HG02852 (cell line): ENCODE data around the gene SUN5.

ENCODE experiments used
- ATAC-seq: cut with Tn5 transposase; IDR thresholded peaks from one replicate; pipeline ENCODE4 v1.9.1; 2021; ENCODE audit warnings: mild to moderate bottlenecking, moderate library complexity; ENCODE audit not compliant: unreplicated experiment

SUN5 gene

DNA sequence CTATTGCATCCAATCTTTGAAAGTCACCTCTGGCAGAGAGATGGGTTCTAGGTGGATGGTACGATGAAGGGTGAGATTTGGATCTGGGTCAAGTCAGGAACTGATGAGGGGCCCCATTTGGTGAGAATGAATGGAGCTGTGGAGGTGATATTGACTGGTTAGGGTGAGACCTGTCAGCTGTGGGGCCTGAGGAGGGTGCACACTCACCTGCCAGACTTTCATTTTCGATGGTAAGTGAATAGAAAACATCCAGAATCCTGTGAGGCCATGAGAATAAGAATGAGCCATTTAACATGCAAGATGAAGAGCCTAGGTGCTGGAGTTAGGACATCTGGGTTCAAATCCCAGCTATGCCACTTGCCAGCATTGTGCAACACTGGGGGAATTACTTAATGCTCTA is 6.8 kb downstream of the SUN5 start:
- ATAC-seq: no peak

DNA sequence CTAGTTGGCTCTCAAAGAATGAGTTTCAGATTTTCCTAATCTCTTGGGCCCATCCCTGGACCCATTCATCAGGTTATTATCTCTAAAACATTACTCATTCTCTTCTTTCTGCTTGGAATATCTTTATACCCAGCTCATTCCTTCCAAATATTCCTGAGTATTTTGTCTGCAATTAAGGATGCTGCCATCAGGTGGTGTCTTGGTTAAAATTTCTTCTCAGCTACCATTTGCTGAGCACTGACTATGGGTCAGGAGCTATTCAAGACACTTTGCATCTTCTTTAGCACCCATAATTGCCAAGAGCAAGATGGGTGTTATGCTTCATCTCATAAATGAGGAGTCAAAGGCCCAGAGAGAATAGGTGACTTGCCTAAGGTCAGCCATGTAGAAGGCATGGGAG is 8.4 kb downstream of the SUN5 start:
- ATAC-seq: no peak

DNA sequence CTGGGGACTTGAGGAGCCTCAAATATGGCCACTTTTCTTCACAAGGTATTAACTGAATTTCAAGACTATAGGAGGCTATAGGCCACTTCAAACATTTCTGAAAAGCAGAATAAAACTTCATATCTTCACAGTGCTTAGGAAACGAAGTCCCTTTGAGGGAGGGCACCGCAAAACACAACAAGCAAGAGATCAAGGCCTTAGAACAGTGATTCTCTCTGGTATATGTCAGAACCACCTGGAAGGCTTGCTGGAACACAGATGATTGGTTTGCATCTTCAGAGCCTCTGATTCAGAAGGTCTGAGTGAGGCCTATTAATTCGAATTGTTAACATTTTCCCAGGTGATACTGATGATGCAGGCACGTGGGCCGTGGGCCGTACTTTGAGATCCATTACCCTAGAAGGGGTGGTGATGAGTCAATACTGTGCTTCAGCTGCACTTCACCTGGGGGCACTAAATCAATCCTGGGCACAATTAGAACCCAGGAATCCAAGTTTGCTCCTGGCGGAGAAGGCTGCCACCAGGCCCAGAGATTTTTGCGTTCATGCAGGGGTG is 10.7 kb downstream of the SUN5 start:
- ATAC-seq: no peak

DNA sequence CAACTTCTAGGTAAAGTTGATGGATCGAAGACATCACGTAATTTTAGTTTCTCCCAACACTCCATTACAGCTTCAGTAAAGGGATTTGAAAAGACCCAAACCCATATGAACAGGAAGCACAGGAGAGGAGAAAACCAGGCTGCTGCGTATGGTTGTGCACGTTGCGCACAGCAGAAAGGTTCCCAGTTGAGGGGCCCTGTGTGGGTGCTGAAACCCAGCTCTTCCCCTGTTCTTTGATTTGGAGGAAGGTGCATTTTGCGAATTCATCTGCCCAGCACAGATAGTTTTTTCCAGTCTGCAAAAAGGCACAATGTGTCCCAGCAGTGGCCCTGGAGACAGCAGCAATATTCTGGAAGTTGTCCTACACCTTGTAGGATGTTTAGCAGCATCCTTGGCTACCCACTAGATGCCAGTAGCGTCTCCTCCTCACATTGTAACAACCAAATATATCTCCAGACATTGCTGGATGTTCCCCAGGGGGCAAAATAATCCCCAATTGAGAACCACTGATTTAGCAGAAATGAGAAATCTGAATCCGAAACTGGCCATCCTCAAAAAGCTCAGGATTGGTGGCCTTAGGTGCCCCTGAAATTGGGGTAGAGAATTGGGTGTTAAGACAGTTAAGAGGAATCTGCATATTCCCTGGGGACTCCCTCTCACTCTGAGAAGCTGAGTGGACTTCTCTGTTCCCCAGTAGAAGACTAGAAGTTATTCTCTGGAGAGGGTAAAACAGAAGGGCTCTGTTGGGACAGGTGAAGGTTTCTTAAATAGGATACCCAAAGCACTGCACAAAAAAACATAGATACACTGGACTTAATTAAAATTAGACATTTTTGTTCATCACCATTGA is 12.2 kb downstream of the SUN5 start:
- no peak for ATAC-seq

DNA sequence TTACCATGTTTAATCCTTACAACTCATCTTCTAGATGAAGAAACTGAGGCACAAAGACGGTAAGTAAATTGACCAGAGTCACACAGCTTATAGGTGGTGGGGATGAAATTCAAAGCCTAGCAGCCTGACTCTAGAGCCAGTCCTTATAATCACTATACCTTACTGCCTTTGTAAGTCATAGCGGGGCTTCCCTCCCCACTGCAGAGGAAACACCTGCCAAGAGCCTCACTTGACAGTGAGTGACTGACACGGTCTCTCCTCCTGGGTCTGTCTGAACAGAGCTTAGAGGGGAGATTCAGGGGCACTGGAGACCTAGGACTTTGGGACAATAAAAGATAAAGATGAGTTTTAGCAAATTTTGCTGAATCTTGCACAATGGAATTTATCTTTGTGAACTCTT is 12.8 kb downstream of the SUN5 start:
- ATAC-seq: no peak

DNA sequence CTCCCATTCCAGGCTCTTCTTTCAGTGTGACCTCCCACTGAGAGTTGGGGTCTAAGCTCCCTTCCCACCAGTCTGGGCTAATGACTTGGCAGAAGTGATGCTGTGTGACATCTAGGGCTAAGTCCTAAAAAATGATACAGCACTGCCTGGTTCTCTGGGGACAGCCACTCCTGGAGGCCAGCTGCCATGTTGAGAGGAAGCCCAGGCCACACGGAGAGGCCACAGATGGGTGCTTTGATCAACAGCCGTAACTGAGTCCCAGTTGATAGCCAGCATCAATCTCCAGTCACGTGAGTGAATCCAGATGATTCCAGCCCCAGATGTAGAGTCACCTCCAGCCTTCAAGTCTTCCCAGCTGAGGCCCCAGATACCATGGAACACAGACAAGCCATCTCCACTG is 13.8 kb downstream of the SUN5 start:
- no peak for ATAC-seq

DNA sequence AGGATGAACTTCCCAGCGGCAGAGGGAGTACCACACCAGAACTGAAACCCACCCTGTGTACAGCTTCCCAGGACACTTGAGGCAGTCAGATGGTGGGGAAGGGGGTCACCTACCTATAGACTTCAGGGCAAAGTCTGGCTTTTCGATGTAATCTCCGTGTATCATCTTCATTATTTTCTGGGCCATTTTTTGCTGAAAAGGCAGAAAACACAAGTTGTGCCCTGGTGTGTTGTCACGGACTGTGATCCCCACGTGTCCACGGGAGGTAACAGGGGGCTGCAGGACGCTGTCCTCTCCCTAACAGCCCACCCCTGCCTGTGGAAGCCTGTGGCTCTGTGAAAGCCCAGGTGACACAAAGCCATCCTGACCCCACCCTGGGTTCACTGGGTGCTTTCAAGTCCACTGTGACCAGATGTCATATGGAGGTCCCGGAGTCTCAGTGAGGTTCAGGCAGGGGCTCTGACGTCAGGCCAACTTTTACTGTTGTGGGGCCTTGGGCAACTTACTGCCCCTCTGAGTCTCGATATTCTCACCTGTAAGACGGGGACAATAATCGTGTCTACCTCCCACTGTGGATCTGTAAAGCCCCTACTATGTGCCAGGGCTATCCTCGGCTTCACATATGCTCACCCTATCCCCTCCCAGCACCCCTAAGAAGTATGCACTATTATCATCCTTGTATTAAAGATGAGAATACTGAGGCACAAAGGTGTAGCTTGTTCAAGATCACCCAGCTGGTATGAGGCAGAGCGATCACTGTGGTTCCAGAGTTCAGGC is 14.5 kb downstream of the SUN5 start:
- no peak for ATAC-seq

DNA sequence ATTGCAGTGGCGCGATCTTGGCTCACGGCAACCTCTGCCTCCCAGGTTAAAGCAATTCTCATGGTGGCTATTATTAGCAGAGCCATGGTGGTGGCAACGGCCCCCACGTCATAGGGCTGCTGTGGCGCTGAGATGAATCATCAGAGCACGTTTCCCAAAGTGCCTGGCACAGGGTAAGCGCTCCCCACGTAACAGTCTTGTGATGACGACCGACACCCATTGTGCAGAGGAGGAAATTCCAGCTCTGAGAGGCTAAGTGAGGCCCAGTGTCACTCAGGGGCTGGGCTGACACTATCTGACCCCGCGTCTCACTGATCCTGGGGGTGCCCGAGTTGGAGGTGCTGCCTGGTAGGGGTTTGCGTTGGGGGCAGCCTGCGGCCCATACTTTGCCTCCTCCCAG is 16.2 kb downstream of the SUN5 start:
- ATAC-seq: no peak

DNA sequence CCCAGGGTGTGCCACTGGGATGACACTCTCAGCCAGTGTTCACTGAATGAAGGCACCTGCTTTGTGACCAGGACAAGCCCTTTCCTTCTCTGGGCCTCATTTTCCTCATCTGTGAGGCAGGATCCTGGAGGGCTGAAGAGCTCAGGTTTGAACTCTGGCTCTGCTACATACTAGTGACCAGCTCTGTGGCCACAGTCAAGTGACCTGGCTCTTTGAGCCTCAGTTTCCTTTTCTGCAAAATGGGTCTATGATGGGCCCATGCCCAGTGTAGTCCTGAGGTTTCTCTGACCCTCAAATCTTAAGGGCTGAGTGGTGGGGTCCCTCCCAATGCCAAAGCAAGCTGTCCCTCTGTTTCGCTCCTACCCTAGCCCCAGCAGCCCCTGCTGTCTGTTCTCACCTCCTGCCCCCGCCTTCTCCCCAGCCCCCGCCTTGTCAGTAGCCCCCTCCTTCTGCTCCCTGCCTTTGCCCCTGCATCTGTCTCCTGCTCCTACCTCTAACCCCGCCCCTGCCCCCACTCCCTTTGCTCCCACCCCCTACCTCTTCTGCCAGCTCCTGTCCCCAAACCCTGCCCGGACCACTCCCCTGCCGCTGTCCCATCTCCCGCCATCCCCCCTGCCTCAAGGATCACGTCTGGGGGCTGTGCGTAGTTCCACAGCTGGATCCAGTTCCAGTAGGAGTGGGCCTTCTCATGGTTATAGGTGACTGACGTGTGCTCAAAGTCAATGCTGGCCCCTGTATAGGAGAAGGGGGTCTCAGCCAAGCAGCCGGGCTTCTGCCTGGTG is 17.0 kb downstream of the SUN5 start:
- ATAC-seq: no peak

DNA sequence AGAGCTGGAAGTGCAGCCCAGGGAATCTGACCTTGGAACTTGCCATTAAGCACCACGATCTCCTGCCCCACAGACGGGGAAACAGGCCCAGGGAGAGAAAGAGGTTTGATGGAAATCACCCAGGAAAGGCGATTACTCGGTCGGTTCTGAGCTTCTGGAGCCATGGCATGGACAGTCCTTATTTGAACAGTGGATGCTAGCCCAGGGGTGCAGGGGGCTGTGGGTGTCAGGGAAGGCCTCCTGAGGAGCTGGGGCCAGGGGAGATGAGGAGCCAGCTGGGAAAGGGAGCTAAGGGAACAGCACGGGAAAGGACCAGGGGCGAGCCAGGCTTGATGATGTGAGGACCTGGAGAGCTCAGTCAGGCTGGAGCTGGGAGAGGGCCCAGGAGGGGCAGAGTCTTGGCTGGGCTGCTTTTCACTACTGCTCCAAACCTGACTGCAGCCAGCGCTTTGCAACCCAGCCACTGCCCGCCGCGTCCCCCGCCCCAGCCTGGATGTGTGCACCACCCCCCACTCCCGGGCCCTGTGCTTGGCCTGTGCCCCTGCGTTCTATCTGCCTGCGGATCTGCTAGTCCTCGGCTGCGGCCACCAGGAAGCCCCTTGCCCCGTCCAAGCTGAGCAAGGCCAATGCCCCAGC is 17.8 kb downstream of the SUN5 start:
- ATAC-seq: no peak

DNA sequence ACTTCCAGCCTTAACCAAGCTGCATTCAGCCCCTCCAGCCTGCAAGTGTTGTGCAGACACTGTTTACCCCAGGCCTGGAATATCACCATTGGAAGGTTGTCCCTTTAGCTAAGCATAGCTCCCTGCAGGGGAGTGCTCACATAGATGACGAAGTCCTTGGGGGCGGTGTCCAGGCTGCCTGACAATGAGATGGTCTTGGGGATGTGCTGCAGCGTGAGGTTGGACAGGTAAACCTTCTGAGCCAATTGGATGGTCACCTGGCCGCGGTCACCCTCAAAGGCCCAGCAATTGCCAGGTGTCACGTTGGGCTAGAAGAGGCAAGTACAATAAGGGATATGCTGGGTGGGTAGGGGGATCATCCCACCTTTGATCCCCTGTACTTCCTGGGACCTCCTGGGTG is 18.6 kb downstream of the SUN5 start:
- ATAC-seq: no peak

DNA sequence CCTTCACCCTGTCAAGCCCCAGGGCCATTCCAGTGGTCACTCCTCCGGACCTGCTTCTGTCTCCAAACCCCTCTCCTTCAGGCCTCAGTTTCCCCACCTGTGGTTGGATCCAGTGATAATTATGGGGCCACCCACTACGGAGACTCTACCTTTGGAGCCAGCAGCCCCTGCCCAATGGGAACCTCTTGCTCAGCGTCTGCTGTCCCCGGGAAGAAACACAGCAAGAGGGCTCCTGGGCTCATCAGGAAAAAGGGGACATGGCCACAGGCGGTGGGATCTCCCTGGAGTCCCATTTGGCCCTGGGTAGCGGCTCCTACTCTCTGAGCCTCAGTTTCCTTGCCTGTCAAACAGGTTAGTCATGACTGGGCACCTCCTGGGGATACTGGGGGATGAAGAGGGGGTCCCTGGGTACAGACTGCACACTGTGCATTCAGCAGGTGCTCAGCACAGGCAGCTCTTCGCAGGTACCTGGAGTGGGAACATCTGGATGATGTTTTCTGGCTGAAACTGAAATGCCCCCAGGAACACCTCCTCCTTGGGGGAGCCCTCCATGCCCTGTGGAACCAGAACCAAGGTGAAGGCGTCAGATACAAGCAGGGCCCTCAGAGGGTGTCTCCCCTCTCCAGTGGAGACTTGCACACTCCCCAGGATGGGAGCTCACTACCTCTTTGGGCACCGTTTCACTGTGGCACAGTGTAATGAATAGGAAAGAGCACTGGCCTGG is 19.4 kb downstream of the SUN5 start:
- ATAC-seq: no peak

DNA sequence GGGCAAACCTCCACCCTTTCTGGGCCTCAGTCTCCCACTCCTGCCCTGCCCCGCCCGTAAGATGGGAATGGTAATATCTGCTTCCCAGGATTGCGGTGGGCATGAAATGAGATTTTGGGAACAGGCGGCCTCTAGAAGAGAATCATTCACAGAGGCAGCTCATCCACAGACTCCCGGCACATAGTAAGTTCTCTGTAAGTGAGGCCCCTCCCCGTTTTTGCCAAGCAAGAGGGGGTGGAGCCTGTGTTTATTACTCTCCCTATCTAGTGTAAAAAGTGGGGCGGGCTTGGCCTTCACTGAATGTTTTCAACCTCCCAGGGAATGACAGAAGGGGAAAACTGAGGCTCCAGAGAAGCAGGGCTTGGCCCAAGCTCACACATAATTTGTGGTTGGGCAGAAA is 20.0 kb downstream of the SUN5 start:
- ATAC-seq: no peak

DNA sequence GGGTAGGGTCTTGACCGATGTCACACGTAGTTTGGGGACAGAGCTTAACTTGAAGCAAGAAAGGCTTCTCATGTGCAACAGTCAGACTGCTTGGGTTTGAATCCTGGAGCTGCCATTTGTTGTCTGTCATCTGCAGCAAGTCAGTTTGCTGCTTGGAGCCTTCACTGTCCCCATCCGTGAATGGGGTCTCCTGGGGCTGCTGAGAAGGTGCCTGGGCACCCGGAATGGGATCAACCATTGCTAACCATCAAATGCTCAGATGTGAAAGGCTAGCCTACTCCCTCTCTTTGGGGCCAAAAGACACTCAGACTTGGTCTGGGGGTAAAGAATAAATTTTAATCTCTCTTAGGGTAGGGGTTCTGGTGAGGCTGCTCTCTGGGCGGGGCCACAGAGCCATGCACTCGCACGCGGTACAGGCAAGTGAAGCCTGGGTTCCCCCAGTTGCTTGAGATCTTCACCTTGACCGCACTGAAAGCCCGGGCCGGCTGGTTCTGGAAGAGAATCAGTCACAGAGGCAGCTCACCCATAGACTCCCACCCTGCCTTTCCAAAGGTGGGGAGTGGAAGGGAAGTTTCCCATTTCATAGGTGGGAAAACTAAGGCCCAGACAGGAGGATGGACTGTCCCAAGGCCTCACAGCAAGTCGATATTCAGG is 20.6 kb downstream of the SUN5 start:
- no peak for ATAC-seq

DNA sequence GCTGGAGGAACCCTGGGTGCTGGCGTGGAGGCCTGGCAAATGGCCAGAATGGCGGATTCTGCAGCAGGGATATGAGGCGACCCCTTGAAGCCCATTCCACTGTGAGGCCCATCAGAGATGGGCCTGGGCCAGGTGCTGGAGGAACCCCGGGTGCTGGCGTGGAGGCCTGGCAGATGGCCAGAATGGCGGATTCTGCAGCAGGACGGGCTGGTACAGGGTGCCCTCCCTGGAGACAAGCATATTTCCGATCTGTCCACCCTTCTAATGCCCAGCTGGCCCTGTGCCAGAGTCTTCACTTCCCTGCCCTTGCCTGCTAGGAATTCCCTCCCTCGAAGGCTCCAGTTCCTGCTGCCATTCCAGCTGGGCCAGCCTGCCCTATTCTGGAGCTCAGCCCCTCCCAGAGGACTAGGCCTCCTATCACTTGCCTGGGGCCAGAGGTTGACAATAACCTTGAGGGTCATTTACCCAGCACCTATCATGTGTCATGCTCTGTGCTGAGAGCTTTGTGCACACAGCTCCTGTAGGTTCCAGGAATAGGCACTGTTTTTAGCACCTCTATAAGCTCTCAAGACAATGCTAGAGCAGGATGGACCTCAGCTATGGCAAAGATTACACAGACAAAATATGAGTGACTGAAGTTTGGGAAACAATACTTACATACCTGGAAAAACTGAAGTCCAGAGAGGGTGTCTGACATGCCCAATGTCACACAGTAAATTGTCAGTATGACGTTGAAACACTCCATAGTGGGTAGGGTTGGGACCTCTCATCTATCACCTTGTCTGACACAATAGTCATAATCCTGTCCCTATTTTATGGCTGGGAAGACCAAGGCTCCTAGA is 21.4 kb downstream of the SUN5 start:
- ATAC-seq: no peak

DNA sequence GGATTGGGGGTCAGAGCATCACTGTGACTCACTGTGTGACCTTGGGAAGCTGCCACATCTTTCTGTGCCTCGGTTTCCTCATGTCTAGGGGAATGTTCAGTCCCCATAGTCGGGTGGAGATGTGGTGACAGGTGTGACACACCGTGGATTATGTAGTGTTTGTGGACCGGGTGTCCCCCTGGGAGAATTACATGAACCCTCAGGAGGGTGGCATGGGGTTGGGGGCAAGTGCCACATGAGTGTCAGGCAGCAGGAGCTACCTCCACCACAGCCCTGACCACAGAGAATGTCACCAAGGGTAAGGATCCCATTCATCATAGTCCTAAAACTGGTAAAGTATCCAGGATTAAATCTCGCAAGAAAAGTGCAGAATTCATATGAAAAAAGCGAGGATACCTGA is 23.2 kb downstream of the SUN5 start:
- no peak for ATAC-seq

DNA sequence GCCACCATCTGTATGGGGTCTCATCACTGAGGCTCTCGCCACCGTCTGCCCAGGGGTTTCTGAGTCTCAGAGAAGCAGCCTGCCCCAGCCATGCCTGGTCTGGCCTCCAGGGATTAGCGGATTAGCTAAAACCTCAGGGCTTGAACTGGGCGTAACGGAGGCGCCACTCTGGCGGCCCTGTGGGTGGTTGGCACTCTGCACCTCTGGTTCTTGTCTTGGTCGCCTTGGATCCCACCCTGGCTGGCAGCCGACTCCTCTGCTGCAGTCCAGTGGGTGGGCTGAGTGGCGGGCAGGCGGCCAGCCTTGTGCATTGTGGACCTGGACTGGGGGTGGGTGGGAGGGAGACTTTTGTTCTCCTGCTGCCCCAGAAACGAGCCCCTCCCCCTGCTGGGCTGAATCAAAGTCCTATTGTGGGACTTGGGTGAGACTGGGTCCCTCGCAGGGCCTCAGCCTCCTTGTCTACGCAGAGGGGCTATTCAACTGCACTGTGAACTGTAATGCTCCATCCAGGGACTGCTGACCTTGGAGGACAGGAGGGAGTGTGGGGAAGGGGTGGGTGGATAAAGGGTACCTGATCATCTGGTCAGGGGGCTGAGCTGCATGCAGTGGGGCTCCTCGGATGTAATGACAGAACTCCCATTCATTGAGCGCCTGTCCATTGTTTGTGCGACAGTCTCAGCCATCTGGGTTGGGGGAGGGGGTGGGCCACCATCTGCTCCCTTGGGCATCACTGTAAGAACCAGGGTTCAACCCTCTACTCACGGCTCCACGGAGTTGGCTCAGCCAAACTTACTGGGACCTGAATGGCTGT is 23.9 kb downstream of the SUN5 start:
- no peak for ATAC-seq
